GM23338 (cell line): ENCODE results near the gene KRTAP12-2. TPM values are rescaled to one million over a fixed set of nuclear protein-coding genes. Genes with fewer than 3 reads are reported as not detected.
A peak's percentile ranks its signal among the peaks of the same experiment; 100 is the strongest.

ENCODE experiments used
- ATAC-seq: fragments of 200-7000 bp; cut with Tn5 transposase; 3 replicates; pipeline ENCODE4 v1.9.1; 2020
- DNase-seq: peaks from one replicate; pipeline ENCODE4 v3.0.0-alpha.2; 2015; ENCODE audit warnings: low spot score
- H2AFZ ChIP-seq: fragments of 200-600 bp; sonication (generic); 2 replicates; pipeline ENCODE4 v1.8.0; 2016; ENCODE audit warnings: antibody characterized with exemption, mild to moderate bottlenecking, moderate library complexity
- H3F3A ChIP-seq: fragments of 200-600 bp; sonication (generic); replicated peaks from 2 replicates; pipeline ENCODE4 v1.8.0; 2017; ENCODE audit warnings: antibody characterized with exemption, mixed run types, low read depth
- H3K27ac ChIP-seq: fragments of 200-600 bp; sonication (generic); 2 replicates; pipeline ENCODE4 v1.6.1; 2016; ENCODE audit warnings: low read depth
- H3K27me3 ChIP-seq: fragments of 200-600 bp; sonication (generic); 2 replicates; pipeline ENCODE4 v1.8.0; 2016; ENCODE audit warnings: mild to moderate bottlenecking, mixed run types, moderate library complexity; ENCODE audit not compliant: insufficient read depth
- H3K36me3 ChIP-seq: fragments of 200-600 bp; sonication (generic); 2 replicates; pipeline ENCODE4 v1.8.0; 2016; ENCODE audit warnings: mild to moderate bottlenecking; ENCODE audit not compliant: insufficient read depth
- H3K4me1 ChIP-seq: fragments of 200-600 bp; sonication (generic); 2 replicates; pipeline ENCODE4 v1.8.0; 2016; ENCODE audit warnings: mild to moderate bottlenecking, moderate library complexity; ENCODE audit not compliant: insufficient read depth
- H3K4me2 ChIP-seq: fragments of 200-600 bp; sonication (generic); 2 replicates; pipeline ENCODE4 v1.7.1; 2017; ENCODE audit warnings: mixed run types
- H3K4me3 ChIP-seq: fragments of 200-600 bp; sonication (generic); 2 replicates; pipeline ENCODE4 v1.6.1; 2016; ENCODE audit warnings: mixed run types
- H3K79me2 ChIP-seq: fragments of 200-600 bp; sonication (generic); replicated peaks from 2 replicates; pipeline ENCODE4 v1.8.0; 2017; ENCODE audit warnings: mild to moderate bottlenecking; ENCODE audit not compliant: insufficient read depth
- H3K9me2 ChIP-seq: fragments of 200-600 bp; sonication (generic); 2 replicates; pipeline ENCODE4 v1.8.0; 2017; ENCODE audit not compliant: insufficient read depth
- H4K20me1 ChIP-seq: fragments of 200-600 bp; sonication (generic); replicated peaks from 2 replicates; pipeline ENCODE4 v1.8.0; 2017; ENCODE audit warnings: mild to moderate bottlenecking; ENCODE audit not compliant: insufficient read depth
- H3K27ac Mint-ChIP-seq: 2 replicates; pipeline ENCODE4 v1.8.0; 2020; ENCODE audit warnings: inconsistent platforms, mild to moderate bottlenecking, moderate library complexity, mixed read lengths
- H3K27me3 Mint-ChIP-seq: 3 replicates; pipeline ENCODE4 v1.8.0; 2022; ENCODE audit warnings: low read depth, mild to moderate bottlenecking, moderate library complexity, mixed read lengths, inconsistent platforms; ENCODE audit not compliant: insufficient read depth, poor library complexity
- H3K36me3 Mint-ChIP-seq: 3 replicates; pipeline ENCODE4 v1.8.0; 2021; ENCODE audit warnings: low read depth, mild to moderate bottlenecking, inconsistent platforms, moderate library complexity, mixed read lengths
- H3K4me1 Mint-ChIP-seq: 3 replicates; pipeline ENCODE4 v1.8.0; 2020; ENCODE audit warnings: mild to moderate bottlenecking, inconsistent platforms, mixed read lengths
- H3K4me3 Mint-ChIP-seq: 3 replicates; pipeline ENCODE4 v1.8.0; 2021; ENCODE audit warnings: moderate library complexity, mild to moderate bottlenecking, inconsistent platforms, mixed read lengths
- H3K9me3 Mint-ChIP-seq: 3 replicates; pipeline ENCODE4 v1.8.0; 2020; ENCODE audit warnings: moderate library complexity, mild to moderate bottlenecking, inconsistent platforms, mixed read lengths
- CREB1 ChIP-seq: fragments of 250-450 bp; sonication (Bioruptor Pico); IDR thresholded peaks from 2 replicates; pipeline ENCODE4 v1.5.0; 2020; ENCODE audit warnings: low read depth, mild to moderate bottlenecking, moderate library complexity
- EZH2 ChIP-seq: fragments of 200-600 bp; sonication (generic); IDR thresholded peaks from one replicate; pipeline ENCODE4 v1.8.0; 2017; ENCODE audit warnings: antibody characterized with exemption, mild to moderate bottlenecking, low read depth; ENCODE audit not compliant: unreplicated experiment
- JUNB ChIP-seq: IDR thresholded peaks from one replicate; pipeline ENCODE4 v1.6.1; 2016; ENCODE audit warnings: antibody characterized with exemption; ENCODE audit not compliant: unreplicated experiment
- POLR2AphosphoS5 ChIP-seq: IDR thresholded peaks from 2 replicates; pipeline ENCODE4 v1.6.1; 2016; ENCODE audit warnings: antibody characterized with exemption, low read depth
- STAT1 ChIP-seq: IDR thresholded peaks from one replicate; pipeline ENCODE4 v1.6.1; 2016; ENCODE audit warnings: antibody characterized with exemption; ENCODE audit not compliant: unreplicated experiment
- ZNF114 ChIP-seq: fragments of 250-450 bp; sonication (Bioruptor Pico); IDR thresholded peaks from 2 replicates; pipeline ENCODE4 v1.5.0; 2020; ENCODE audit warnings: mild to moderate bottlenecking, moderate library complexity
- polyA plus RNA-seq: library from polyadenylated mRNA; unstranded; fragments of >200 nt; fragmentation: Nextera tagmentation; extraction: Ambion mirVana; gene quantifications from 2 replicates; pipeline ENCODE4 v1.2.1, GENCODE V29; 2016
- total RNA-seq: library from RNA; depleted of rRNA; stranded (reverse); fragments of >200 nt; shearing (Covaris generic); gene quantifications from 2 replicates; pipeline ENCODE4 v1.2.3, GENCODE V29; 2014
- TF ChIP-seq, protein P1 (sequence below): fragments of 250-450 bp; sonication (Bioruptor Pico); IDR thresholded peaks from 2 replicates; pipeline ENCODE4 v1.5.0; 2020; ENCODE audit warnings: mild to moderate bottlenecking, moderate library complexity
- TF ChIP-seq, protein P2 (sequence below): IDR thresholded peaks from 2 replicates; pipeline ENCODE4 v1.6.1; 2016; ENCODE audit warnings: antibody characterized with exemption

KRTAP12-2 gene
- total and polyA plus RNA-seq, 2 experiments from 2014 or later = not detected

DNA sequence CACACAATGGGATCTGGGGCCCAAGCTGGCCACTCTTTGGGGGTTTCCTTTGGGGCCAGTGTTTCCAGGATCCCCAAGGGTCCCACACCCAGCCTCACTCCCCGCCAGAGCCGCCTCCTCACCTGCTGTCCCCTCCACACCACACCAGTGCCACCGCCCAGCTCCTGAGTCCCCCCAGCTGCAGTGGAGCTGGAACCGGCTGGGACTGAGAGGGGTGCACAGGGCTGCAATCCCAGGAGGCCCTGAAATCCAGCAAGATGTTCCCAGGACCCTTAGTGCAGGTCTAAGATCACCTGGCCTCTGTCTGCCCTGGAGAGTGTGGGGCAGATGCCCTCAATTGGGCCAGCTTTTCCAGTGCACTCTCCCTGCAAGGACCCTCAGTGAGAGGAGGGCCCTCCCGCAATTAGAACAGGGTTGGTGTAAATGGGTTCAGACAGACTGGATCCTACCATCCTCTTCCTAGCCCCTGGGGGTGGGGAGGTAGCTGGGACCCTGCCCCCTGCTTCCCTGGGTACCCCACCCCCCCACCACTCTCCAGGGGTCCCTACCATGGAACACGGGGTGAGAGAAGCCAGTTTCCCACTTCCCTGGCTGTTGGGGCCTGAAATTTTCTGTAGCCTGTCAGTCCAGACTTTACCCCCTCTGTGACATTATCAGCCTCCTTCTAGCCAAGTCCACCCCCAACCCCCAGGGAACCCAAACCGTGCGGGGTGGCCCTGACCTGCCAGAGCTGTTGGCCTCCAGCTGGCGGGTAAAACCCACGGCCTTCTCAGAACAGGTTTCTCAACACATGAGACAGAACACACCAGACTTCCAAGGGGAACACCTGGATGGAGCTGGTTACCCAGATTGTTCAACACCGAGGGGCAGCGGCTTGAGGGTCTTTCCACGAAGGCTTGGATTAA is 37.3 kb upstream of the KRTAP12-2 start (continued):
- TF ChIP-seq, protein P1, sequence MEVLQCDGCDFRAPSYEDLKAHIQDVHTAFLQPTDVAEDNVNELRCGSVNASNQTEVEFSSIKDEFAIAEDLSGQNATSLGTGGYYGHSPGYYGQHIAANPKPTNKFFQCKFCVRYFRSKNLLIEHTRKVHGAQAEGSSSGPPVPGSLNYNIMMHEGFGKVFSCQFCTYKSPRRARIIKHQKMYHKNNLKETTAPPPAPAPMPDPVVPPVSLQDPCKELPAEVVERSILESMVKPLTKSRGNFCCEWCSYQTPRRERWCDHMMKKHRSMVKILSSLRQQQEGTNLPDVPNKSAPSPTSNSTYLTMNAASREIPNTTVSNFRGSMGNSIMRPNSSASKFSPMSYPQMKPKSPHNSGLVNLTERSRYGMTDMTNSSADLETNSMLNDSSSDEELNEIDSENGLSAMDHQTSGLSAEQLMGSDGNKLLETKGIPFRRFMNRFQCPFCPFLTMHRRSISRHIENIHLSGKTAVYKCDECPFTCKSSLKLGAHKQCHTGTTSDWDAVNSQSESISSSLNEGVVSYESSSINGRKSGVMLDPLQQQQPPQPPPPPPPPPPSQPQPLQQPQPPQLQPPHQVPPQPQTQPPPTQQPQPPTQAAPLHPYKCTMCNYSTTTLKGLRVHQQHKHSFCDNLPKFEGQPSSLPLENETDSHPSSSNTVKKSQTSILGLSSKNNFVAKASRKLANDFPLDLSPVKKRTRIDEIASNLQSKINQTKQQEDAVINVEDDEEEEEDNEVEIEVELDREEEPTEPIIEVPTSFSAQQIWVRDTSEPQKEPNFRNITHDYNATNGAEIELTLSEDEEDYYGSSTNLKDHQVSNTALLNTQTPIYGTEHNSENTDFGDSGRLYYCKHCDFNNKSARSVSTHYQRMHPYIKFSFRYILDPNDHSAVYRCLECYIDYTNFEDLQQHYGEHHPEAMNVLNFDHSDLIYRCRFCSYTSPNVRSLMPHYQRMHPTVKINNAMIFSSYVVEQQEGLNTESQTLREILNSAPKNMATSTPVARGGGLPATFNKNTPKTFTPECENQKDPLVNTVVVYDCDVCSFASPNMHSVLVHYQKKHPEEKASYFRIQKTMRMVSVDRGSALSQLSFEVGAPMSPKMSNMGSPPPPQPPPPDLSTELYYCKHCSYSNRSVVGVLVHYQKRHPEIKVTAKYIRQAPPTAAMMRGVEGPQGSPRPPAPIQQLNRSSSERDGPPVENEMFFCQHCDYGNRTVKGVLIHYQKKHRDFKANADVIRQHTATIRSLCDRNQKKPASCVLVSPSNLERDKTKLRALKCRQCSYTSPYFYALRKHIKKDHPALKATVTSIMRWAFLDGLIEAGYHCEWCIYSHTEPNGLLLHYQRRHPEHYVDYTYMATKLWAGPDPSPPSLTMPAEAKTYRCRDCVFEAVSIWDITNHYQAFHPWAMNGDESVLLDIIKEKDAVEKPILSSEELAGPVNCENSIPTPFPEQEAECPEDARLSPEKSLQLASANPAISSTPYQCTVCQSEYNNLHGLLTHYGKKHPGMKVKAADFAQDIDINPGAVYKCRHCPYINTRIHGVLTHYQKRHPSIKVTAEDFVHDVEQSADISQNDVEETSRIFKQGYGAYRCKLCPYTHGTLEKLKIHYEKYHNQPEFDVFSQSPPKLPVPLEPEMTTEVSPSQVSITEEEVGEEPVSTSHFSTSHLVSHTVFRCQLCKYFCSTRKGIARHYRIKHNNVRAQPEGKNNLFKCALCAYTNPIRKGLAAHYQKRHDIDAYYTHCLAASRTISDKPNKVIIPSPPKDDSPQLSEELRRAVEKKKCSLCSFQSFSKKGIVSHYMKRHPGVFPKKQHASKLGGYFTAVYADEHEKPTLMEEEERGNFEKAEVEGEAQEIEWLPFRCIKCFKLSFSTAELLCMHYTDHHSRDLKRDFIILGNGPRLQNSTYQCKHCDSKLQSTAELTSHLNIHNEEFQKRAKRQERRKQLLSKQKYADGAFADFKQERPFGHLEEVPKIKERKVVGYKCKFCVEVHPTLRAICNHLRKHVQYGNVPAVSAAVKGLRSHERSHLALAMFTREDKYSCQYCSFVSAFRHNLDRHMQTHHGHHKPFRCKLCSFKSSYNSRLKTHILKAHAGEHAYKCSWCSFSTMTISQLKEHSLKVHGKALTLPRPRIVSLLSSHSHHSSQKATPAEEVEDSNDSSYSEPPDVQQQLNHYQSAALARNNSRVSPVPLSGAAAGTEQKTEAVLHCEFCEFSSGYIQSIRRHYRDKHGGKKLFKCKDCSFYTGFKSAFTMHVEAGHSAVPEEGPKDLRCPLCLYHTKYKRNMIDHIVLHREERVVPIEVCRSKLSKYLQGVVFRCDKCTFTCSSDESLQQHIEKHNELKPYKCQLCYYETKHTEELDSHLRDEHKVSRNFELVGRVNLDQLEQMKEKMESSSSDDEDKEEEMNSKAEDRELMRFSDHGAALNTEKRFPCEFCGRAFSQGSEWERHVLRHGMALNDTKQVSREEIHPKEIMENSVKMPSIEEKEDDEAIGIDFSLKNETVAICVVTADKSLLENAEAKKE = no peak
- TF ChIP-seq CREB1 (CRISPR knock-in tag) (no peak), ZNF114 (CRISPR knock-in tag) (no peak)

DNA sequence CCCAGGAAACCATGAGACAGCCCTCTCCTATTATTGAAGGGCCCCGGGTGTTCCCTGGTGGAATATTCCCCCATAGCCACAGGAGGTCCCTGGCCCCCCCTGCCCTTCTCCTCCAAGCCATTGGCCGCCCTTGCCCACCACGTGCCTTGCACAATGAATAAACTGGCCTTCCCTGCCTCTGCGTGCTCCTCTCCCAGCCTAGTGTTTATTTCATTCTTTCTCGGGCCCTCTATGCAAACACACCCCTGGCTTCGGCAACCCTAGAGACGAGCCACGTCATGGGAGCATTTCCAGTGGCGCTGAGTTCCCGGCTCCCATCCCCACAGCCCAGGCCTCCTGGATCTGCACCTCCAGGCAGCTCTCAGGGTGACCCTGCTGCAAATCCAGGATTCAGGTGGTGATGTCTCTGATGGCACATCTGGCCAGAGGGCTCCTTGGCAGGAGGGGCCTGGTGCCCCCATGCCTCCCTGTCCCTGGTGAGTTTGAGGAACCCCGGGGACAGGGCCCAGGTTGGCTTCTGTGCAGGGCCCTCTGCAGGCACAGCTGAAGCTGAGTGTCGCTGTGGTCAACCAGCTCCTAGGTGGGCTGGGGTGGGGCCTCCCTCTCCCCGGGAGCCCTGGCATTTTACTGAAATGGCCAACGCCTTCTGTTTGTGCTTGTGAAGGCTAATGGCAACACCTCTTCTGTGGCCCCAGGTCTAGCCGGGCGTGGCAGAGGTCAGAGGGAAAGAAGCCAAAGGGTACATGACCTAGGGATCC is 36.4 kb upstream of the KRTAP12-2 start:
- Histone ChIP-seq H3K36me3 (no peaks in the 10 kb centered on the region), H4K20me1 (no peaks in the 10 kb centered on the region), H3F3A (0 out of 2 replicates have a peak, but pooled peaks cover 11% of the 10 kb centered on the region), H3K27me3 (peaks cover 28% of the 10 kb centered on the region), H3K4me2 (peak overlapping the region; percentile 76; the same call in 1 of the 2 replicates), H2AFZ (no peak overlapping the region), H3K27ac (no peak overlapping the region), H3K79me2 (no peaks in the 10 kb centered on the region), H3K4me3 (no peak overlapping the region; the same call in 1 of the 2 replicates), H3K4me1 (peaks cover 45% of the 10 kb centered on the region), H3K9me2 (no peaks in the 10 kb centered on the region)
- Mint-ChIP-seq H3K4me3 (no peak overlapping the region), H3K4me1 (peaks cover 72% of the 10 kb centered on the region), H3K27me3 (peaks cover 40% of the 10 kb centered on the region), H3K9me3 (peaks cover 2% of the 10 kb centered on the region; the same call in 1 of the 3 replicates), H3K36me3 (no peaks in the 10 kb centered on the region), H3K27ac (peak overlapping the region; percentile 22; the same call in 1 of the 2 replicates)
- no peak for DNase-seq
- 0 out of 3 replicates have a peak, but pooled peaks have one; percentile 1 for ATAC-seq
- TF ChIP-seq POLR2AphosphoS5 (no peak), STAT1 (no peak), EZH2 (no peak), JUNB (no peak), ZNF114 (CRISPR knock-in tag) (no peak)
- TF ChIP-seq, protein P2, sequence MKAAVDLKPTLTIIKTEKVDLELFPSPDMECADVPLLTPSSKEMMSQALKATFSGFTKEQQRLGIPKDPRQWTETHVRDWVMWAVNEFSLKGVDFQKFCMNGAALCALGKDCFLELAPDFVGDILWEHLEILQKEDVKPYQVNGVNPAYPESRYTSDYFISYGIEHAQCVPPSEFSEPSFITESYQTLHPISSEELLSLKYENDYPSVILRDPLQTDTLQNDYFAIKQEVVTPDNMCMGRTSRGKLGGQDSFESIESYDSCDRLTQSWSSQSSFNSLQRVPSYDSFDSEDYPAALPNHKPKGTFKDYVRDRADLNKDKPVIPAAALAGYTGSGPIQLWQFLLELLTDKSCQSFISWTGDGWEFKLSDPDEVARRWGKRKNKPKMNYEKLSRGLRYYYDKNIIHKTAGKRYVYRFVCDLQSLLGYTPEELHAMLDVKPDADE = no peak
